GM18520 (cell line): ENCODE data around the gene CBX4.

Experiments used
- ATAC-seq: cut with Tn5 transposase; IDR thresholded peaks from one replicate; pipeline ENCODE4 v1.9.1; 2021; ENCODE audit not compliant: unreplicated experiment

CBX4 gene

GRCh38 chr17:79831265-79832217 is 7.7 kb downstream of the CBX4 start:
- no peak for ATAC-seq

- ATAC-seq, result no peak
These were observed 8.4 kb downstream of the CBX4 start for GRCh38 chr17:79830763-79831264.

- no peak for ATAC-seq
These were observed 8.9 kb downstream of the CBX4 start for GRCh38 chr17:79830303-79830702.

GRCh38 chr17:79829457-79829856 is 9.8 kb downstream of the CBX4 start:
- ATAC-seq, result no peak

- ATAC-seq, result no peak
These were observed 10.2 kb downstream of the CBX4 start for GRCh38 chr17:79829004-79829403.

- no peak for ATAC-seq
These were observed 12.2 kb downstream of the CBX4 start for GRCh38 chr17:79826841-79827578.

GRCh38 chr17:79826204-79826680 is 13.0 kb downstream of the CBX4 start:
- ATAC-seq, result no peak

GRCh38 chr17:79825580-79825921 is 13.7 kb downstream of the CBX4 start:
- no peak for ATAC-seq

- ATAC-seq, result no peak
These were observed 14.2 kb downstream of the CBX4 start for GRCh38 chr17:79824893-79825579.

GRCh38 chr17:79824234-79824633 is 15.0 kb downstream of the CBX4 start:
- ATAC-seq, result no peak

GRCh38 chr17:79822583-79823124 is 16.6 kb downstream of the CBX4 start:
- no peak for ATAC-seq

- ATAC-seq, result no peak
These were observed 17.7 kb downstream of the CBX4 start for GRCh38 chr17:79821331-79822095.

GRCh38 chr17:79820959-79821330 is 18.3 kb downstream of the CBX4 start:
- ATAC-seq, result no peak

GRCh38 chr17:79819534-79820276 is 19.5 kb downstream of the CBX4 start:
- no peak for ATAC-seq

GRCh38 chr17:79819085-79819484 is 20.2 kb downstream of the CBX4 start:
- ATAC-seq, result no peak

- no peak for ATAC-seq
These were observed 21.0 kb downstream of the CBX4 start for GRCh38 chr17:79818026-79818758.

- no peak for ATAC-seq
These were observed 23.3 kb downstream of the CBX4 start for GRCh38 chr17:79815836-79816461.
